Prostate gland (tissue), 2 donors: ENCODE data around the gene PRR7.

ENCODE experiments used
- POLR2A ChIP-seq: fragments of 450-650 bp; IDR thresholded peaks from one replicate; pipeline ENCODE4 v1.6.1; 2016; ENCODE audit warnings: antibody characterized with exemption, mild to moderate bottlenecking
- POLR2AphosphoS5 ChIP-seq: sonication (generic); formaldehyde crosslinking; IDR thresholded peaks from one replicate; pipeline ENCODE4 v1.6.1; 2017; ENCODE audit warnings: antibody characterized with exemption
- TF ChIP-seq, protein P1 (sequence below), 4 experiments: fragments of 200-600 bp in 2 of 4; fragments of 450-650 bp in 2 of 4; sonication (generic) in 2 of 4; IDR thresholded peaks; 1 replicate in 3 of 4; 2 replicates in 1 of 4; pipeline ENCODE4 v1.5.1; 2016 to 2019; ENCODE audit warnings: antibody characterized with exemption in 4 of 4, mild to moderate bottlenecking in 2 of 4, moderate library complexity in 2 of 4

- no peak for TF ChIP-seq POLR2AphosphoS5
- no peak for TF ChIP-seq POLR2A
- TF ChIP-seq, protein P1, sequence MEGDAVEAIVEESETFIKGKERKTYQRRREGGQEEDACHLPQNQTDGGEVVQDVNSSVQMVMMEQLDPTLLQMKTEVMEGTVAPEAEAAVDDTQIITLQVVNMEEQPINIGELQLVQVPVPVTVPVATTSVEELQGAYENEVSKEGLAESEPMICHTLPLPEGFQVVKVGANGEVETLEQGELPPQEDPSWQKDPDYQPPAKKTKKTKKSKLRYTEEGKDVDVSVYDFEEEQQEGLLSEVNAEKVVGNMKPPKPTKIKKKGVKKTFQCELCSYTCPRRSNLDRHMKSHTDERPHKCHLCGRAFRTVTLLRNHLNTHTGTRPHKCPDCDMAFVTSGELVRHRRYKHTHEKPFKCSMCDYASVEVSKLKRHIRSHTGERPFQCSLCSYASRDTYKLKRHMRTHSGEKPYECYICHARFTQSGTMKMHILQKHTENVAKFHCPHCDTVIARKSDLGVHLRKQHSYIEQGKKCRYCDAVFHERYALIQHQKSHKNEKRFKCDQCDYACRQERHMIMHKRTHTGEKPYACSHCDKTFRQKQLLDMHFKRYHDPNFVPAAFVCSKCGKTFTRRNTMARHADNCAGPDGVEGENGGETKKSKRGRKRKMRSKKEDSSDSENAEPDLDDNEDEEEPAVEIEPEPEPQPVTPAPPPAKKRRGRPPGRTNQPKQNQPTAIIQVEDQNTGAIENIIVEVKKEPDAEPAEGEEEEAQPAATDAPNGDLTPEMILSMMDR (IDR thresholded peaks at IDR 0.05): peak in 2 of 4 experiments; percentile 29 to 46
These were observed at the start of gene PRR7 for GRCh38 chr5:177446200-177447065.
